A673 (cell line): ENCODE data around the gene CDC42BPA. TPM values are rescaled to one million over a fixed set of nuclear protein-coding genes. Genes with fewer than 3 reads are reported as not detected.

Experiments used
- BruUV-seq: library from RNA; stranded (reverse); fragments of 400-500 nt; replicated peaks from 2 replicates; lab custom pipeline; 2021; lab: Mats Ljungman, UMichigan
- CTCF ChIA-PET: fragments of 300-600 bp; sonication (Branson Sonifier 250); formaldehyde crosslinking; loops from one replicate; lab custom pipeline; 2022; ENCODE audit warnings: antibody characterized with exemption; lab: Charles Lee
- POLR2A ChIA-PET: fragments of 300-600 bp; sonication (Branson Sonifier 250); formaldehyde crosslinking; loops from one replicate; lab custom pipeline; 2022; ENCODE audit warnings: antibody characterized with exemption; ENCODE audit not compliant: low non-redundant PET; lab: Charles Lee
- DNase-seq: peaks from one replicate; pipeline ENCODE4 v3.0.0-alpha.2; 2015; ENCODE audit warnings: low spot score
- H3K27ac ChIP-seq: fragments of 200-600 bp; sonication (generic); 2 replicates; pipeline ENCODE4 v1.5.1; 2016; ENCODE audit warnings: mixed run types, low read depth, mild to moderate bottlenecking, mixed read lengths, antibody characterized with exemption, low read length; ENCODE audit not compliant: poor library complexity, severe bottlenecking
- H3K27me3 ChIP-seq: fragments of 200-600 bp; sonication (generic); replicated peaks from 2 replicates; pipeline ENCODE4 v1.6.1; 2017; ENCODE audit warnings: mixed run types, low read depth, mild to moderate bottlenecking, mixed read lengths, antibody characterized with exemption, low read length; ENCODE audit not compliant: insufficient read depth, poor library complexity
- H3K36me3 ChIP-seq: fragments of 200-600 bp; sonication (generic); 2 replicates; pipeline ENCODE4 v1.6.1; 2016; ENCODE audit warnings: mixed run types, mild to moderate bottlenecking, mixed read lengths, antibody characterized with exemption, low read length; ENCODE audit not compliant: insufficient read depth, poor library complexity, severe bottlenecking
- H3K4me1 ChIP-seq: fragments of 200-600 bp; sonication (generic); 2 replicates; pipeline ENCODE4 v1.6.1; 2017; ENCODE audit warnings: mixed run types, mild to moderate bottlenecking, mixed read lengths, antibody characterized with exemption, low read length; ENCODE audit not compliant: insufficient read depth, poor library complexity, severe bottlenecking
- H3K4me3 ChIP-seq: fragments of 200-600 bp; sonication (generic); 2 replicates; pipeline ENCODE4 v1.5.1; 2016; ENCODE audit warnings: low read depth, mixed run types, mild to moderate bottlenecking, mixed read lengths, low read length; ENCODE audit not compliant: poor library complexity, severe bottlenecking
- H3K9me3 ChIP-seq: fragments of 200-600 bp; sonication (generic); 2 replicates; pipeline ENCODE4 v1.6.1; 2016; ENCODE audit warnings: mixed run types, low read depth, mild to moderate bottlenecking, mixed read lengths, antibody characterized with exemption, low read length; ENCODE audit not compliant: poor library complexity, severe bottlenecking
- CTCF ChIP-seq: fragments of 300-800, 200-600 bp; sonication (generic); conservative IDR thresholded peaks from 2 replicates; pipeline ENCODE4 v1.5.1; 2017; ENCODE audit warnings: low read depth, mild to moderate bottlenecking, antibody characterized with exemption, low read length, moderate library complexity, mixed read lengths
- EZH2 ChIP-seq: fragments of 200-600 bp; sonication (generic); IDR thresholded peaks from 2 replicates; pipeline ENCODE4 v1.6.1; 2017; ENCODE audit warnings: borderline replicate concordance, low read depth, mild to moderate bottlenecking, mixed read lengths, antibody characterized with exemption, low read length; ENCODE audit not compliant: poor library complexity, severe bottlenecking
- intact Hi-C: fragments of 100-400 bp; cut with micrococcal nuclease; formaldehyde crosslinking; loops from one replicate; pipeline ENCODE4 v1.10.0; 2022; ENCODE audit not compliant: unreplicated experiment
- total RNA-seq: library from RNA; stranded (reverse); gene quantifications from 2 replicates; pipeline ENCODE4 v1.2.3, GENCODE V29; 2021

CDC42BPA gene
- total RNA-seq, 1 experiment from 2014 or later = 21.7 TPM

GRCh38 chr1:226984521-226985238 is 333.6 kb downstream of the CDC42BPA start:
- Histone ChIP-seq H3K4me3 (no peak overlapping the region), H3K9me3 (no peaks in the 10 kb centered on the region), H3K27me3 (no peaks in the 10 kb centered on the region), H3K4me1 (no peaks in the 10 kb centered on the region), H3K36me3 (no peaks in the 10 kb centered on the region), H3K27ac (no peak overlapping the region)
- POLR2A ChIA-PET = no interaction called here
- CTCF ChIA-PET = no interaction called here
- TF ChIP-seq EZH2 (no peak), CTCF (no peak)
- no peak for DNase-seq
- intact Hi-C loops = no loop called here
- BruUV-seq = no TSS peak

- ChIA-PET POLR2A (no interaction called here), CTCF (no interaction called here)
- no peak for DNase-seq
- H3K27ac ChIP-seq = no peak overlapping the region
- no peaks in the 10 kb centered on the region for H3K27me3 ChIP-seq
- H3K9me3 ChIP-seq = no peaks in the 10 kb centered on the region
- no TSS peak for BruUV-seq
- no peak overlapping the region for H3K4me3 ChIP-seq
- H3K4me1 ChIP-seq = no peaks in the 10 kb centered on the region
- intact Hi-C loops = no loop called here
- H3K36me3 ChIP-seq = no peaks in the 10 kb centered on the region
- TF ChIP-seq CTCF (no peak), EZH2 (no peak)
These were observed 334.3 kb downstream of the CDC42BPA start for GRCh38 chr1:226983992-226984364.

- H3K27ac ChIP-seq = no peak overlapping the region
- DNase-seq = no peak
- H3K36me3 ChIP-seq = no peaks in the 10 kb centered on the region
- no peaks in the 10 kb centered on the region for H3K9me3 ChIP-seq
- intact Hi-C loops = no loop called here
- no peak overlapping the region for H3K4me3 ChIP-seq
- CTCF ChIA-PET = no interaction called here
- H3K4me1 ChIP-seq = no peaks in the 10 kb centered on the region
- no peaks in the 10 kb centered on the region for H3K27me3 ChIP-seq
- POLR2A ChIA-PET = no interaction called here
- TF ChIP-seq CTCF (no peak), EZH2 (no peak)
- no TSS peak for BruUV-seq
These were observed 334.9 kb downstream of the CDC42BPA start for GRCh38 chr1:226983247-226983991.
